OCI-LY1 (cell line): ENCODE data around the gene ZNF555.

ENCODE experiments used
- H2AFZ ChIP-seq: fragments of 200-600 bp; sonication (generic), shearing (Covaris generic); 2 replicates; pipeline ENCODE4 v1.6.0; 2014; ENCODE audit warnings: antibody characterized with exemption, mild to moderate bottlenecking, low read length
- H3F3A ChIP-seq: fragments of 200-600 bp; sonication (generic), shearing (Covaris generic); 2 replicates; pipeline ENCODE4 v1.6.0; 2014; ENCODE audit warnings: mild to moderate bottlenecking, antibody characterized with exemption, low read length, moderate library complexity; ENCODE audit not compliant: insufficient read depth
- H3K27ac ChIP-seq: fragments of 200-600 bp; sonication (generic); 2 replicates; pipeline ENCODE4 v1.5.1; 2014; ENCODE audit warnings: low read length, mixed run types, mild to moderate bottlenecking, low read depth; ENCODE audit not compliant: poor library complexity, severe bottlenecking
- H3K27me3 ChIP-seq: fragments of 200-600 bp; sonication (generic); 2 replicates; pipeline ENCODE4 v1.6.0; 2014; ENCODE audit warnings: antibody characterized with exemption, mild to moderate bottlenecking, low read length, moderate library complexity; ENCODE audit not compliant: insufficient read depth
- H3K36me3 ChIP-seq: fragments of 200-600 bp; sonication (generic); 2 replicates; pipeline ENCODE4 v1.6.1; 2014; ENCODE audit warnings: mild to moderate bottlenecking, antibody characterized with exemption, low read length, moderate library complexity, mixed read lengths; ENCODE audit not compliant: insufficient read depth
- H3K4me1 ChIP-seq: fragments of 200-600 bp; sonication (generic); 2 replicates; pipeline ENCODE4 v1.5.1; 2014; ENCODE audit warnings: mild to moderate bottlenecking, low read length, moderate library complexity; ENCODE audit not compliant: insufficient read depth, severe bottlenecking
- H3K4me2 ChIP-seq: fragments of 200-600 bp; sonication (generic), shearing (Covaris generic); 2 replicates; pipeline ENCODE4 v1.6.1; 2014; ENCODE audit warnings: low read length
- H3K4me3 ChIP-seq: fragments of 200-600 bp; sonication (generic); 2 replicates; pipeline ENCODE4 v1.5.1; 2014; ENCODE audit warnings: low read length, low read depth, mild to moderate bottlenecking, mixed read lengths; ENCODE audit not compliant: poor library complexity, severe bottlenecking
- H3K79me2 ChIP-seq: fragments of 200-600 bp; shearing (Covaris generic); 2 replicates; pipeline ENCODE4 v1.6.1; 2016; ENCODE audit warnings: mixed run types, low read length, mixed read lengths; ENCODE audit not compliant: insufficient read depth
- H3K9ac ChIP-seq: fragments of 200-600 bp; sonication (generic), shearing (Covaris generic); 2 replicates; pipeline ENCODE4 v1.6.1; 2014; ENCODE audit warnings: mild to moderate bottlenecking, low read length, mixed read lengths
- H3K9me2 ChIP-seq: fragments of 200-600 bp; sonication (generic), shearing (Covaris generic); 2 replicates; pipeline ENCODE4 v1.6.1; 2014; ENCODE audit warnings: low read depth, mild to moderate bottlenecking, low read length, mixed read lengths
- H3K9me3 ChIP-seq: fragments of 200-600 bp; shearing (Covaris generic); 2 replicates; pipeline ENCODE4 v1.6.1; 2014; ENCODE audit warnings: low read length, mixed read lengths
- H4K20me1 ChIP-seq: fragments of 200-600 bp; sonication (generic), shearing (Covaris generic); 2 replicates; pipeline ENCODE4 v1.6.0; 2016; ENCODE audit warnings: mild to moderate bottlenecking, low read length; ENCODE audit not compliant: insufficient read depth
- CTCF ChIP-seq: fragments of 200-600 bp; sonication (generic), shearing (Covaris generic); IDR thresholded peaks from 2 replicates; pipeline ENCODE4 v1.5.1; 2017; ENCODE audit warnings: mild to moderate bottlenecking, antibody characterized with exemption, low read length, moderate library complexity, mixed read lengths
- EZH2 ChIP-seq: fragments of 200-600 bp; sonication (generic), shearing (Covaris generic); IDR thresholded peaks from 2 replicates; pipeline ENCODE4 v1.8.0; 2017; ENCODE audit warnings: borderline replicate concordance, mixed run types, mild to moderate bottlenecking, antibody characterized with exemption, low read length, moderate library complexity, mixed read lengths

Gene ZNF555

DNA sequence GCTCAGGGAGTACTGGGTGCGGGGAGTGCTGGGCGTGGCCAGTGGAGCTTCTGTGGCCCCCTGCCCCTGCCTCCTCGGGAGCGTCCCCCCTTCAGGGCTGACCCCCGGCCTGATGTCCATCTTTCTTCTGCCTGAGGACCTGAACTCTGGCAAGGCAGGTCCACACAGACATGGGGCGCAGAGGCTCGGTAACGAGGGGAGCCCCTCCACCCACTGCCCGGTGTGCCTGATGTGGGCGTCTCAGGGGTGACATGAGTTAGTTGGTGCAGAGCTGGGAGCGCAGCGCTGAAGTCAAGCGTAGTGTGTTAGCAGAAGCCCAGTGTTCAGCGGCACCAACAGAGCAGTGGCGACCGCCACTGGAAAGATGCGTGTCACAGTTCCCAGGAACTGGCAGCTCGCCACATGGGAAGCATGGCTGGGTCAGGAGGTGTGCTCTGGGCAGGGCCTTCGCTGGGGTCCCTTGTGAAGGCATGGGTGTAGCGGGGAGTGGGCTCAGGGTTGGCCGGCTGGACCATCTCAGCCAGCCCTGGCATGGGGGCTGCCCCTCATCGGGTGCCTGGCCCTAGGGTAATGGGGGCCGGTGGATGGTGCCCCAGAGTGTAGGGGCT, 44.5 kb upstream of the ZNF555 start:
- H3K27ac ChIP-seq, result no peak overlapping the region
- H3K79me2 ChIP-seq, result no peaks in the 10 kb centered on the region
- no peaks in the 10 kb centered on the region for H3K9me3 ChIP-seq
- H3K36me3 ChIP-seq, result peaks cover 93% of the 10 kb centered on the region
- no peak overlapping the region for H3K9ac ChIP-seq
- H2AFZ ChIP-seq, result no peak overlapping the region
- no peak overlapping the region for H3K4me3 ChIP-seq
- no peak overlapping the region for H3K4me2 ChIP-seq
- no peaks in the 10 kb centered on the region for H3F3A ChIP-seq
- no peaks in the 10 kb centered on the region for H3K4me1 ChIP-seq
- H3K27me3 ChIP-seq, result no peaks in the 10 kb centered on the region
- H4K20me1 ChIP-seq, result no peaks in the 10 kb centered on the region
- H3K9me2 ChIP-seq, result no peaks in the 10 kb centered on the region
- no peak for TF ChIP-seq EZH2
- TF ChIP-seq CTCF, result no peak

GRCh38 chr19:2797280-2797679, 44.0 kb upstream of the ZNF555 start:
- no peaks in the 10 kb centered on the region for H3K9me3 ChIP-seq
- H4K20me1 ChIP-seq, result no peaks in the 10 kb centered on the region
- no peak overlapping the region for H3K27ac ChIP-seq
- no peak for TF ChIP-seq CTCF
- TF ChIP-seq EZH2, result no peak
- no peak overlapping the region for H3K4me3 ChIP-seq
- no peaks in the 10 kb centered on the region for H3F3A ChIP-seq
- H3K4me2 ChIP-seq, result no peak overlapping the region
- no peaks in the 10 kb centered on the region for H3K4me1 ChIP-seq
- H3K27me3 ChIP-seq, result no peaks in the 10 kb centered on the region
- H3K9me2 ChIP-seq, result no peaks in the 10 kb centered on the region
- H2AFZ ChIP-seq, result no peak overlapping the region
- H3K9ac ChIP-seq, result no peak overlapping the region
- no peaks in the 10 kb centered on the region for H3K79me2 ChIP-seq
- H3K36me3 ChIP-seq, result peaks cover 93% of the 10 kb centered on the region

GRCh38 chr19:2798158-2798685, 43.1 kb upstream of the ZNF555 start:
- Histone ChIP-seq H3K79me2 (no peaks in the 10 kb centered on the region), H3K9ac (no peak overlapping the region), H4K20me1 (no peaks in the 10 kb centered on the region), H3K27ac (no peak overlapping the region), H3K27me3 (no peaks in the 10 kb centered on the region), H3F3A (no peaks in the 10 kb centered on the region), H3K36me3 (peaks cover 95% of the 10 kb centered on the region), H3K9me2 (no peaks in the 10 kb centered on the region), H3K4me2 (no peak overlapping the region), H3K4me1 (no peaks in the 10 kb centered on the region), H3K9me3 (no peaks in the 10 kb centered on the region), H3K4me3 (no peak overlapping the region), H2AFZ (no peak overlapping the region)
- TF ChIP-seq EZH2, result no peak
- no peak for TF ChIP-seq CTCF
